DND-41 (cell line): ENCODE measurements around the gene MSX2.

ENCODE experiments used
- ATAC-seq: fragments of 200-7000 bp; cut with Tn5 transposase; 3 replicates; pipeline ENCODE4 v1.9.1; 2021; ENCODE audit warnings: low read depth; ENCODE audit not compliant: insufficient read depth
- DNase-seq: peaks from one replicate; pipeline ENCODE4 v3.0.0-alpha.2; 2020
- H2AFZ ChIP-seq: 2 replicates; pipeline ENCODE4 v1.6.0; 2012; ENCODE audit warnings: low read depth, low read length
- H3K27ac ChIP-seq: 2 replicates; pipeline ENCODE4 v1.5.1; 2012; ENCODE audit warnings: low read length, inconsistent platforms
- H3K27me3 ChIP-seq: fragments of 200-600 bp; sonication (generic); 2 replicates; pipeline ENCODE4 v1.6.0; 2012; ENCODE audit warnings: low read length, mild to moderate bottlenecking, inconsistent platforms; ENCODE audit not compliant: insufficient read depth, poor library complexity
- H3K36me3 ChIP-seq: 2 replicates; pipeline ENCODE4 v1.5.1; 2012; ENCODE audit warnings: low read length, inconsistent platforms; ENCODE audit not compliant: insufficient read depth
- H3K4me1 ChIP-seq: 2 replicates; pipeline ENCODE4 v1.5.1; 2012; ENCODE audit warnings: mild to moderate bottlenecking, low read length; ENCODE audit not compliant: insufficient read depth
- H3K4me2 ChIP-seq: 2 replicates; pipeline ENCODE4 v1.6.0; 2012; ENCODE audit warnings: mild to moderate bottlenecking, moderate library complexity, low read length, inconsistent platforms; ENCODE audit not compliant: insufficient read depth
- H3K4me3 ChIP-seq, 2 experiments: fragments of 200-600 bp in 1 of 2; shearing (Covaris generic) in 1 of 2; 2 replicates each; pipeline ENCODE4 v1.5.1; 2012 to 2016; ENCODE audit warnings: inconsistent platforms in 2 of 2, low read length in 2 of 2, mild to moderate bottlenecking in 2 of 2, low read depth in 1 of 2, moderate library complexity in 1 of 2
- H3K79me2 ChIP-seq: 2 replicates; pipeline ENCODE4 v1.6.0; 2012; ENCODE audit warnings: low read length, inconsistent platforms; ENCODE audit not compliant: insufficient read depth
- H3K9ac ChIP-seq: 2 replicates; pipeline ENCODE4 v1.6.0; 2012; ENCODE audit warnings: low read depth, mild to moderate bottlenecking, inconsistent platforms, low read length, moderate library complexity
- H3K9me3 ChIP-seq: 2 replicates; pipeline ENCODE4 v1.5.1; 2012; ENCODE audit warnings: low read length, moderate library complexity, mild to moderate bottlenecking, inconsistent platforms; ENCODE audit not compliant: insufficient read depth, severe bottlenecking
- H4K20me1 ChIP-seq: 2 replicates; pipeline ENCODE4 v1.6.0; 2012; ENCODE audit warnings: low read length; ENCODE audit not compliant: insufficient read depth
- CTCF ChIP-seq: IDR thresholded peaks from 2 replicates; pipeline ENCODE4 v1.5.1; 2012; ENCODE audit warnings: borderline replicate concordance, low read length, moderate library complexity, mild to moderate bottlenecking; ENCODE audit not compliant: poor library complexity, severe bottlenecking; ENCODE audit errors: extremely low read depth
- EZH2 ChIP-seq: IDR thresholded peaks from 3 replicates; pipeline ENCODE4 v1.6.1; 2012; ENCODE audit warnings: borderline replicate concordance, low read depth, mild to moderate bottlenecking, moderate library complexity, low read length, inconsistent platforms; ENCODE audit not compliant: severe bottlenecking

The MSX2 gene

GRCh38 chr5:174729075-174729680 lies 4.8 kb downstream of the MSX2 start:
- Histone ChIP-seq H3K4me1 (no peaks in the 10 kb centered on the region), H4K20me1 (no peaks in the 10 kb centered on the region), H3K27me3 (no peaks in the 10 kb centered on the region), H3K36me3 (no peaks in the 10 kb centered on the region), H3K9me3 (no peaks in the 10 kb centered on the region), H3K4me3 (no peak overlapping the region), H2AFZ (no peak overlapping the region), H3K79me2 (no peaks in the 10 kb centered on the region), H3K4me2 (no peak overlapping the region), H3K9ac (no peak overlapping the region), H3K27ac (no peak overlapping the region)
- TF ChIP-seq CTCF, result no peak
- TF ChIP-seq EZH2, result no peak
- ATAC-seq (no peak), DNase-seq (no peak)

- Histone ChIP-seq H3K4me3 (no peak overlapping the region), H3K36me3 (no peaks in the 10 kb centered on the region), H4K20me1 (no peaks in the 10 kb centered on the region), H3K27ac (no peak overlapping the region), H2AFZ (no peak overlapping the region), H3K4me2 (no peak overlapping the region), H3K9ac (no peak overlapping the region), H3K79me2 (no peaks in the 10 kb centered on the region), H3K4me1 (no peaks in the 10 kb centered on the region), H3K27me3 (no peaks in the 10 kb centered on the region), H3K9me3 (no peaks in the 10 kb centered on the region)
- ATAC-seq (no peak), DNase-seq (no peak)
- TF ChIP-seq CTCF (no peak), EZH2 (no peak)
Observed at GRCh38 chr5:174731214-174732035, 7.0 kb downstream of the MSX2 start.

- Histone ChIP-seq H3K9me3 (no peaks in the 10 kb centered on the region), H3K27me3 (no peaks in the 10 kb centered on the region), H3K9ac (no peak overlapping the region), H3K4me2 (no peak overlapping the region), H3K4me1 (no peaks in the 10 kb centered on the region), H4K20me1 (no peaks in the 10 kb centered on the region), H3K79me2 (no peaks in the 10 kb centered on the region), H3K36me3 (no peaks in the 10 kb centered on the region), H3K27ac (no peak overlapping the region), H2AFZ (no peak overlapping the region), H3K4me3 (no peak overlapping the region)
- ATAC-seq, result no peak
- DNase-seq, result no peak
- TF ChIP-seq CTCF (no peak), EZH2 (no peak)
Observed at GRCh38 chr5:174732036-174733020, 7.9 kb downstream of the MSX2 start.
